Uterus (tissue), 2 donors: ENCODE measurements around the gene COBLL1.

Source experiments
- CTCF ChIP-seq, 4 experiments: fragments of 200-600 bp in 2 of 4; fragments of 450-650 bp in 2 of 4; sonication (generic) in 2 of 4; IDR thresholded peaks; one replicate each; pipeline ENCODE4 v1.5.1; 2016 to 2019; ENCODE audit warnings: antibody characterized with exemption in 4 of 4, mild to moderate bottlenecking in 2 of 4, moderate library complexity in 1 of 4
- POLR2A ChIP-seq, 2 donors: fragments of 450-650 bp; IDR thresholded peaks; one replicate each; pipeline ENCODE4 v1.6.1; 2016; ENCODE audit warnings: antibody characterized with exemption in 2 of 2, mild to moderate bottlenecking in 1 of 2, moderate library complexity in 1 of 2

DNA sequence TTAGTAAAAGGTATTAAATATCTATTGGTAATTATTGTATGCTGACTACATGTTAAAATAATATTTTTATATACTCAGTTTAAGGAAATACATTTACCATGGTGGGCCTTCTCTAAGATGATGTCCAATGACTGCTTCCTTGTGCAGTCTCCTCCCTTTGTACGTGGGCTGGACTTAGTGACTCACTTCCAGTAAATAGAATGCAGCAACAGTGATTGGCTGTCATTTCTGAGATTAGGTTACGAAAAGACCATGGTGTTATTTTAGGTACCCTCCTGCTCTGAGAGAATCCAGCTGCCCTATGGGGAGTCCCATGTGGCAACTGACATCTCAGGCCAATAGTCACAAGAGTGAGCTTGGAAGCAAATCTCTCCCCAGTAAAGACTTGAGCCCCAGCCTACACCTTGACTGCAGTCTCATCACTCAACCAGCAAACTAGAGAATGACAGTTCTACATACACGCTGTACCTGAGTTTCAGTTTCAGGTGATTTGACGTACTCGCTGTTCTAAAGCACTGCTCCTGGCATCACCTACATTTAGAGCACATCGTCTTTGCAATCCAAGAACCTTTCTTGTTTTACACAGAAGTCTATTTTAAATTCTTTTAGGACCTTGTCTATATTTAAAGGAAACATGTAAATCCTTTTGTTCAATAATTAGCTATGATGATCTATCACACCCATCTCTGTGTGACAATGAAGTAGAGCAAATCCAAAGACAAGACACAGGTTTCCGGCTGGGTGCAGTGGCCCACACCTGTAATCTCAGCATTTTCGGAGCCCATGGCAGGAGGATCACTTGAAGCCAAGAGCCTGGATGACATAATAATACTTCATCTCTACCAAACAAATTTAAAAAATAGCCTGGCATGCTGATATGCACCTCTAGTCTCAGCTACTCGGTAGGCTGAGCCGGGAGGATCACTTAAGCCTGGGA, 87.2 kb downstream of the COBLL1 start:
- TF ChIP-seq CTCF (IDR thresholded peaks at IDR 0.05) (no peak), POLR2A (IDR thresholded peaks at IDR 0.05) (no peak)
